Parathyroid adenoma (tissue), 2 donors: ENCODE data around the gene ITGA11.

ENCODE experiments used
- H2AFZ ChIP-seq: fragments of 300-600 bp; sonication (generic); one replicate; pipeline ENCODE4 v1.7.0; 2017; ENCODE audit warnings: antibody characterized with exemption, mild to moderate bottlenecking
- H3K27ac ChIP-seq: fragments of 300-600 bp; sonication (generic); one replicate; pipeline ENCODE4 v1.7.0; 2017
- H3K27me3 ChIP-seq: fragments of 300-600 bp; sonication (generic); one replicate; pipeline ENCODE4 v1.7.0; 2017; ENCODE audit warnings: low read length; ENCODE audit not compliant: control insufficient read depth, insufficient read depth
- H3K36me3 ChIP-seq: fragments of 300-600 bp; sonication (generic); one replicate; pipeline ENCODE4 v1.7.0; 2017; ENCODE audit warnings: low read length; ENCODE audit not compliant: control insufficient read depth, insufficient read depth
- H3K4me1 ChIP-seq: fragments of 300-600 bp; sonication (generic); one replicate; pipeline ENCODE4 v1.7.0; 2017; ENCODE audit warnings: control low read depth
- H3K4me2 ChIP-seq: fragments of 300-600 bp; sonication (generic); one replicate; pipeline ENCODE4 v1.7.0; 2017; ENCODE audit warnings: low read length
- H3K4me3 ChIP-seq: fragments of 300-600 bp; sonication (generic); one replicate; pipeline ENCODE4 v1.7.0; 2017; ENCODE audit warnings: low read depth, low read length
- H3K79me2 ChIP-seq: fragments of 300-600 bp; sonication (generic); one replicate; pipeline ENCODE4 v1.7.0; 2017; ENCODE audit warnings: control low read depth
- H3K9ac ChIP-seq: fragments of 300-600 bp; sonication (generic); one replicate; pipeline ENCODE4 v1.7.0; 2017; ENCODE audit warnings: mild to moderate bottlenecking
- H3K9me3 ChIP-seq: fragments of 300-600 bp; sonication (generic); one replicate; pipeline ENCODE4 v1.7.0; 2017; ENCODE audit warnings: low read length; ENCODE audit not compliant: control insufficient read depth
- CTCF ChIP-seq: fragments of 300-600 bp; sonication (generic); IDR thresholded peaks from one replicate; pipeline ENCODE4 v1.7.0; 2017; ENCODE audit warnings: antibody characterized with exemption, mild to moderate bottlenecking
- donor health status: primary hyperparathyroidism.

ITGA11 gene

DNA sequence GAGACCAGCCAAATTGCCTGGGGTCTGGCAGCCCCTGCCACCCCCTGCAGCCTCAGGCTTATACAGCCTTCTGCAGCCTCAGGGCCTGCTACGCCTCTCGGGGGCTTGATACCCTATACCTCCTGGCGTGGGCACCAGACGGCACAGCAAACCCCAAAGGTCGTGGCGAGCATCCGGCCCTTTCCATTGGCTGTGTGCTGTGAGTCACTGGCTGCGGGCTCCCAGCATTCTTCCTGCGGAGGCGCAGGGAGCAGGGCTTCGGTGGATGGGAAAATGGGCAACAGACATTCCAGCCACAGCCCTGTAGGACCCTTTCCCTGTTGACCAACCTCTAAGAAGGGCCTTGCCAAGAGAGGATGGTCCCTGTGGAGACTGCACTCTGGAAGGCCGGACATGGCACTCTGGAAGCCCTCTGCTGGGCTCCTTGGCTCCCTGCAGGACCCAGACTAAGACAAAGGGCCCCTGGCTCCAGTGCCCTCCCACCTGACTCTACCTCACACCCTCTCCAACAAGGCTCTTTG, 59.6 kb downstream of the ITGA11 start:
- H3K9ac ChIP-seq, result no peak overlapping the region
- H3K4me1 ChIP-seq, result no peaks in the 10 kb centered on the region
- no peaks in the 10 kb centered on the region for H3K79me2 ChIP-seq

GRCh38 chr15:68371851-68372250, 60.1 kb downstream of the ITGA11 start:
- Histone ChIP-seq H3K27me3 (no peaks in the 10 kb centered on the region), H3K4me1 (no peaks in the 10 kb centered on the region), H3K4me3 (no peak overlapping the region), H3K79me2 (no peaks in the 10 kb centered on the region), H3K4me2 (no peak overlapping the region), H3K9me3 (no peaks in the 10 kb centered on the region), H3K27ac (no peak overlapping the region), H3K36me3 (no peaks in the 10 kb centered on the region), H2AFZ (no peak overlapping the region), H3K9ac (no peak overlapping the region)
- no peak for TF ChIP-seq CTCF

More for the DNA sequence above, 59.6 kb downstream of the ITGA11 start:
- Histone ChIP-seq H3K27ac (no peak overlapping the region), H3K9me3 (no peaks in the 10 kb centered on the region), H3K27me3 (no peaks in the 10 kb centered on the region), H3K36me3 (no peaks in the 10 kb centered on the region), H3K4me3 (no peak overlapping the region), H2AFZ (no peak overlapping the region), H3K4me2 (no peak overlapping the region)
- no peak for TF ChIP-seq CTCF

- H3K27ac ChIP-seq, result no peak overlapping the region
- H3K9ac ChIP-seq, result no peak overlapping the region
- no peak for TF ChIP-seq CTCF
- H2AFZ ChIP-seq, result no peak overlapping the region
- no peaks in the 10 kb centered on the region for H3K4me1 ChIP-seq
- no peaks in the 10 kb centered on the region for H3K36me3 ChIP-seq
- H3K4me3 ChIP-seq, result no peak overlapping the region
- no peak overlapping the region for H3K4me2 ChIP-seq
- no peaks in the 10 kb centered on the region for H3K9me3 ChIP-seq
- H3K27me3 ChIP-seq, result no peaks in the 10 kb centered on the region
- no peaks in the 10 kb centered on the region for H3K79me2 ChIP-seq
These were observed 60.8 kb downstream of the ITGA11 start for GRCh38 chr15:68371160-68371559.

DNA sequence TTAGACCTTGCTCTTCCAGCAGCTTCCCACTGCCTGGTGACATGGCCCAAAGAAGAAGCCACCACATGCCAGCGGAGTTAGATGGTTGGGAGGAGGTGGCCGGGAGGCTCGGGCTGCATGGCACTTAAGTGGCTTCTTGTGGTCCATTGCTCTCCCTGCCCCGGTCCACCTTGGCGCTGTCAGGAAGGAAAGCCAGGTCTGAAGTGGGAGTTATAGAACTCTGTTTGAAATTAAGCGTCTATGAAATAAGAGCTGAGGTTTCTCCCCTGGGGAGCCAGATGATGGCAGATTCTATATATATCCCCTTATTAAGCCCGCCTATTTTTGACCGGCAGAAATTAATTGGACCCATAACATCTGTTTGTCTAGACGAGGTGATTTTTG, 61.2 kb downstream of the ITGA11 start:
- no peaks in the 10 kb centered on the region for H3K79me2 ChIP-seq
- no peak for TF ChIP-seq CTCF
- H3K27ac ChIP-seq, result no peak overlapping the region
- no peaks in the 10 kb centered on the region for H3K36me3 ChIP-seq
- H3K9me3 ChIP-seq, result no peaks in the 10 kb centered on the region
- no peak overlapping the region for H2AFZ ChIP-seq
- no peaks in the 10 kb centered on the region for H3K4me1 ChIP-seq
- H3K27me3 ChIP-seq, result no peaks in the 10 kb centered on the region
- no peak overlapping the region for H3K9ac ChIP-seq
- no peak overlapping the region for H3K4me3 ChIP-seq
- no peak overlapping the region for H3K4me2 ChIP-seq
